G401.6 (cell line): ENCODE data around the gene ZNF839.
"Not testable (repeated sequence)": the region's sequence is repeated elsewhere in the genome, so short reads cannot be mapped to it uniquely, and the experiment has no call there.

Source experiments
- FAIRE-seq: peaks from 2 replicates; lab custom pipeline; 2012; peaks lifted over from hg19 to GRCh38; lab: Jason Lieb, UNC

ZNF839 gene

GRCh38 chr14:102319351-102320032 is at the start of gene ZNF839:
Gene ZNF839 (plus strand): TSS chr14:102319746. CDS start chr14:102319766, 20 bp downstream.
- FAIRE-seq: no peak

- no peak for FAIRE-seq
Observed at GRCh38 chr14:102272392-102272791, 47.2 kb upstream of the ZNF839 start.

- FAIRE-seq: no peak
Observed at GRCh38 chr14:102275866-102276265, 43.7 kb upstream of the ZNF839 start.

DNA sequence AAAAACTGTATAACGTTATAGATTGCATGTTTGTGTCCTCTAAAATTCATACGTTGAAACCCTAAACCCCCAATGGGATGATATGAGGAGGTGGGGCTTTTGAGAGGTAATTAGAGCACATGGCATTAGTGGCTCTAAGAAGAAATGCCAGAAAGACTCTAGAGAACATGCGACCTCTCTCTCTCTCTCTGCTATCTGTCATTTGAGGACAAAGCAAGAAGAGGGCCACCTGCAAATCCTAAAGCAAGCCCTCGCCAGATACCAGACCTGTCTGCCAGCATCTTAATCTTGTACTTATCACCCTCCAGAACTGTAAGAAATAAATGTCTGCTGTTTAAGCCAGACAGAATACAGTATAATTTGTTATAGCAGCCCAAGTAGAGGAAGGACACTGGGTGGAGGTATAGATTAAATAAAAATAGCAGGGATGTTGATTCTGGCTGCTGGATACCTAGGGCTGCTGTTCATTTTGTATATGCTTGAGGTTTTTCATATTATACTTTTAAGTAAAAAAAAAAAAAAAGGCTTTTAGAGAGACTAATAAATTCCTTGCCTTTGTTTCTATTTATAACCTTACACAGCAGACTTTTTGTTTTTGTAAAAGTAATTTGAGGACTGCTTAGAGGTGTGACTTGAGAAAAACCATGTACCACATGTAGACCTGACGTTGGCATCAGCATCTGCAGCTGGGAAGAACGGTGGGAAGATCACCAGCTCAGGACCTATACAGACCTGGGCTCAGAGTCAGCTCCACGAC is 41.5 kb upstream of the ZNF839 start:
- no peak for FAIRE-seq

- no peak for FAIRE-seq
Observed at GRCh38 chr14:102278631-102278935, 41.0 kb upstream of the ZNF839 start.

- no peak for FAIRE-seq
Observed at GRCh38 chr14:102279282-102279681, 40.3 kb upstream of the ZNF839 start.

DNA sequence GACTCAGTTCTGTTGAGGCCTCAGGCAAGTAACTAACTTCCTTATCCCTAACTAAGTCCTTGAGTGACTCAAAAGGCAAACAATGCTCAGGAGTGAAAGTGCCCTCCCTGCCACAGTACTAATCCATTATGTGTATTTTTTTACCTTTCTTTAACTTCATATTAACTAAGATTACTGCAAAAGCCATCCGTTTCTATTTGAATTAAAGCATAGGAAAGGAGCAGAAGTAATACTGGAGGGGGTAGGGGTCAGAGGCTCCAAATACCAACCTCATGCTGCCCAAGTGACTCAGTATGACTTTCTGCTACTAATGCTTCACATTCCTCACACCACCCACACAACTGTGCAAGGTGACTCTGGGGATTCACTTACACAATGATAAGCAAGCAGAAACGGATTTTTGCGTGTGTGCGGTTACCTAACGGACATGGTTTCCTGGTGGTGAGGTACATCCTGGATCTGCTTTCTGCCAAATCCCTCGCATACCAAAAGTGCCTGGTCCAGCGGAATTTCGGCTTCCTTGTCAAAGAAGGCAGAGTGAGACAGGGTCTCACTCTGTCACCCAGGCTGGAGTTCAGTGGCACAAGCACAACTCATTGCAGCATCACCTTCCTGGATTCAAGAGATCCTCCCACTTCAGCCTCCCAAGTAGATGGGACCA is 39.7 kb upstream of the ZNF839 start:
- no peak for FAIRE-seq

GRCh38 chr14:102280376-102280962 is 39.1 kb upstream of the ZNF839 start:
- FAIRE-seq: no peak

GRCh38 chr14:102282751-102283465 is 36.6 kb upstream of the ZNF839 start:
- FAIRE-seq: no peak

GRCh38 chr14:102283631-102284129 is 35.9 kb upstream of the ZNF839 start:
- no peak for FAIRE-seq

DNA sequence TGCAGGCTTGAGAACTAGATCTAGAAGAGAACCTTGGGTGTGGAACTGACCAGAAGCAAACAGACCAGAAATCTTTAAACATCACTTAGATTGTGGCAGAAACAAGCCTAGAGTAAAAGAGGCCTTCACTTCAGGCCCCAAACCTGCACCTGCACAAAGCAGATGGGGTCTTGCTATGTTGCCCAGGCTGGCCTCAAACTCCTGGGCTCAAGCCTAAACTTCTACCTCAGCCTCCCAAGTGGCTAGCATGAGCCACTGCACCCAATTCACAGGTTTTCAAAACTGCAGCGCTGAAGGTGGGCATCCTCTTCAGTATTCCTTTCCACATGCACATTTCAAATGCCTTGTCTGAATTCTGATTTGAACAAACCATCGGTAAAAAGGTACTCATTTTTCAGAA is 34.4 kb upstream of the ZNF839 start:
- no peak for FAIRE-seq

DNA sequence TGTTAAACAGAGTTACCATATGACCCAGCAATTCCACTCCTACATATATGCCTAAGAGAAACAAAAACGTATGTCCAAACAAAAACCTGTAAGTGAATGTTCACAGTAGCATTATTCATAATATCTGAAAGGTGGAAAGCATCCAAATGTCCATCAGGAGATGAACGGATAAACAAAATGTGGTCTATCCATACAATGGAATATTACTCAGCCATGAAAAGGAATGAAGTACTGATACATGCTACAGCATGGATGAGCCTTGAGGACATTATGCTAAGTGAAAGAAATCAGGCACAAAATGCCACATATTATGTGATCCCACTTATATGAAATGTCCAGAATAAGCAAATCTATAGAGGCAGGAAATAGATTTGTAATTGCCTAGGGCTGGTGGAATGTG is 31.4 kb upstream of the ZNF839 start:
- FAIRE-seq: no peak

- no peak for FAIRE-seq
Observed at GRCh38 chr14:102292441-102292840, 27.1 kb upstream of the ZNF839 start.

DNA sequence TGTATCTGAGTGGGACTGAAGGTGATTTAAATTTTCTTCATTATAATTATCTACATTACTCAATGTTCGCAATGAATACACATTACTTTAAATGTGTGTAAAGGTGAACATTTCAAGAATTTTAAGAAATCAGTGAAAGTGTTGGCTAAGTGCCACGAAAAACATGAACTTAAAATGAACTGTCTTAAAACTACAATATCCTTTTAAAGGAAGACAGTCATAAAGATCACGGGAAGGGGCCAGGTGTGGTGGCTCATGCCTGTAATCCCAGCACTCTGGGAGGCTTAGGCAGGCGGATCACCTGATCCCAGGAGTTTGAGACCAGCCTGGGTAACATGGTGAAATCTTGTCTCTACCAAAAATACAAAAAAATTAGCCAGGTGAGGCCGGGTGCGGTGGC is 25.8 kb upstream of the ZNF839 start:
- FAIRE-seq: peak; percentile 34

DNA sequence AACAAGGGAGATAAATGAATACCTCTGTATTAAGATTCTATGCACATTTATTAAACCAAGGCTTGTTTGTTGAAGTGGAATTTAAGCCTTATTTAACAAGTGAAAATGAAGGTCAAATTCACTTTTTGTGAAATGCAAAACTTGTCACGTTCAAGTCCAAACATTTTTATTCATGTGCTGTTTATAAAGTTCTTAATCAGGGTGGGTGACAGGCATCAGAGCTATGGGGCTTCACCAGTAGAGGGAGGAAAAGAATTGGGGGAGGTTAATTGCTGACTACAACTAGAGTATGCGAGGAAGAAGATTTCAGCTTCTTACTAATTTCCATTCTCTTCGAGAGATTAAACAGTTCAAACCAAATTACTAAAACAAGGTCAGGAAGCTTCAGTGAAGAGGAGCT is 24.3 kb upstream of the ZNF839 start:
- peak; percentile 15 for FAIRE-seq

DNA sequence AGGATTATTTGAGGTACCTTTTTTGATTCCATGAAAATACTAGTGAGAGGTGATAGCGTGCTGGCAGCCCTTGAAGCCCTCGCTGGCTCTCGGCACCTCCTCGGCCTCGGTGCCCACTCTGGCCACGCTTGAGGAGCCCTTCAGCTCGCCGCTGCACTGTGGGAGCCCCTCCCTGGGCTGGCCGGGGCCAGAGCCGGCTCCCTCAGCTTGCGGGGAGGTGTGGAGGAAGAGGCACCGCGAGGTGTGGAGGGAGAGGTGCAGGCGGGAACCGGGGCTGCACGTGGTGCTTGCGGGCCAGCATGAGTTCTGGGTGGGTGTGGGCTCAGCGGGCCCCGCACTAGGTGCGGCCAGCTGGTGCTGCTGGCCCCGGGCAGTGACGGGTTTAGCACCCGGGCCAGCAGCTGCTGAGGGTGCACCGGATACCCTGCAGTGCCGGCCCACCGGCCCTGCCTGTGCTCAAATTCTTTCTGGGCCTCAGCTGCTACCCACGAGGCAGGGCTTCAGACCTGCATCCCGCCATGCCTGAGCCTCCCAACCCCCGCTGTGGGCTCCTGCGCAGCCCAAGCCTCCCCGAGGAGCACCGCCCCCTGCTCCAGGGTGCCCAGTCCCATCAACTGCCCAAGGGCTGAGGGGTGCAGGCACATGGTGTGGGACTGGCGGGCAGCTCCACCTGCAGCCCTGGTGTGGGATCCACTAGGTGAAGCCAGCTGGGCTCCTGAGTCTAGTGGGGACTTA is 21.9 kb upstream of the ZNF839 start:
- FAIRE-seq: no peak

GRCh38 chr14:102298303-102299070 is 21.1 kb upstream of the ZNF839 start:
- not testable (repeated sequence) for FAIRE-seq

GRCh38 chr14:102303664-102304063 is 15.9 kb upstream of the ZNF839 start:
- FAIRE-seq: peak; percentile 28

DNA sequence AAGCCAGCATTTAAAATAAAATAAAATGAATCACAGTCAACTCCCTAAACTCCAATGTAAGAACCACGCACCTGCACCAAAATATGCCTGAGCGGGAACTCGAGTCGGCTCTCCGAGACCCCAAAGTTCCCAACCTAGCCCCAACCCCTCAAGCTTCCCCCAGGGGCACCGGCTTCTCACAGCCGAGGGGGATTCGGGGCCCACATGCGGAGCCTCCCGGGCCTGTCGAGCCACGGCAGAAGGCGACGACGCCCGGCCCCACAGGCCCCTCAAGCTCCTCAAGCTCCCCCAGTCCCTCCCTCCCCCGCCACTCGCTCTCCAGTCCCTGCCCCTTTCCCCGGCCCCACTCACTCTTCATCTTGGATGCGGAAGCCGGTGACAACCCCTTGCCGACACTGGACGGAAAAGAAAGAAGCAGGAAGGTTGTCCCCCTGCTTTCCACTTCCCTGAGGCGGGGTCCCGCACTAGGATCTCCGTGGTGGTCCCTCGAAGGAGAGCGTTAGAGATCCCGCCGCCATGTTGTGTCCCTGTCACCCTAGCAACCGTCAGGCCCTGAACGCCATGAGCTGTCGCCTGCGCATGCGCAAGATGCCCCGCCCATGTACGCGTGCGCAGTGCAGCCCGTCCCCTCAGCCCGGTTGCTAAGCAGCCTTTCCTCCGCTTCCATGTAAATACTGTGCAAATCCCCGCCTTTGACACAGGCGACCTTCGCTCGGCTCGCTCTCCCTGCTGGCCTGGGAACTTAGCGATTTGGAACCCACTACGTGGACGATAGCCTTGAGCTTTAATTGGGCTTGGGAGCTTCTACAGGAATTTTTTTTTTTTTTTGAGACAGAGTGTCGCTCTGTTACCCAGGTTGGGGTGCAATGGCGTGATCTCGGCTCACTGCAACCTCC is 14.7 kb upstream of the ZNF839 start, which contains the start of gene MOK:
Gene MOK (minus strand): TSS at position 554 of the 896 bp plus-strand sequence. CDS start 196 bp downstream, at position 358.
- FAIRE-seq: peak; percentile 73
